K562 (cell line): ENCODE measurements around the gene UTRN. TPM values are rescaled to one million over a fixed set of nuclear protein-coding genes. Genes with fewer than 3 reads are reported as not detected.
A peak's percentile ranks its signal among the peaks of the same experiment; 100 is the strongest.

ENCODE experiments used
- ATAC-seq: fragments of 200-7000 bp; cut with Tn5 transposase; 3 replicates; pipeline ENCODE4 v1.9.1; 2020; ENCODE audit warnings: moderate library complexity
- BruUV-seq: library from RNA; stranded (reverse); fragments of 400-500 nt; replicated peaks from 2 replicates; lab custom pipeline; 2021; lab: Mats Ljungman, UMichigan
- CTCF ChIA-PET: fragments of 300-600 bp; formaldehyde crosslinking; extraction: SDS; loops from one replicate; lab custom pipeline; 2021; ENCODE audit warnings: low intra/inter-chr PET ratio; lab: Yijun Ruan, JAX
- POLR2A ChIA-PET: fragments of 300-600, 350-650 bp; sonication (Branson Sonifier 250); formaldehyde crosslinking; extraction: SDS; loops from one replicate; lab custom pipeline; 2021; ENCODE audit warnings: antibody characterized with exemption, inconsistent platforms; lab: Yijun Ruan, JAX
- DNase-seq, 4 experiments: peaks; one replicate each; pipeline versions ENCODE4 v3.0.0 to v3.0.0-alpha.2; 2011 to 2018; ENCODE audit warnings: low spot score in 3 of 4, mixed read lengths in 3 of 4; ENCODE audit errors: extremely low read depth in 1 of 4
- FAIRE-seq: peaks from 2 replicates; lab custom pipeline; 2011; peaks lifted over from hg19 to GRCh38; lab: Jason Lieb, UNC
- H2AFZ ChIP-seq: 2 replicates; pipeline ENCODE4 v1.6.0; 2011; ENCODE audit warnings: low read depth, low read length, control low read depth, inconsistent platforms
- H3K27ac ChIP-seq: fragments of 200-600 bp; 3 replicates; pipeline ENCODE4 v1.8.0; 2011; ENCODE audit warnings: low read depth, mild to moderate bottlenecking, control low read depth, inconsistent platforms, low read length, moderate library complexity, mixed read lengths; ENCODE audit errors: extremely low read depth
- H3K27me3 ChIP-seq, 2 experiments: fragments of 300-600 bp in 1 of 2; 2 replicates in 1 of 2; 3 replicates in 1 of 2; pipeline versions ENCODE4 v1.6.0 to v1.8.0; 2011; ENCODE audit warnings: inconsistent platforms in 2 of 2, low read length in 2 of 2, mild to moderate bottlenecking in 1 of 2, mixed read lengths in 1 of 2, moderate library complexity in 1 of 2; ENCODE audit not compliant: control insufficient read depth in 2 of 2, insufficient read depth in 2 of 2
- H3K36me3 ChIP-seq: fragments of 300-600 bp; 3 replicates; pipeline ENCODE4 v1.8.0; 2011; ENCODE audit warnings: mild to moderate bottlenecking, low read length, inconsistent platforms; ENCODE audit not compliant: control insufficient read depth, insufficient read depth
- H3K4me1 ChIP-seq, 2 experiments: fragments of 200-600 bp in 1 of 2; replicated peaks in 1 of 2; 2 replicates in 1 of 2; 3 replicates in 1 of 2; pipeline versions ENCODE4 v1.5.1 to v1.8.0; 2011; ENCODE audit warnings: inconsistent platforms in 2 of 2, low read length in 2 of 2, mild to moderate bottlenecking in 1 of 2, mixed read lengths in 1 of 2, moderate library complexity in 1 of 2; ENCODE audit not compliant: control insufficient read depth in 2 of 2, insufficient read depth in 2 of 2
- H3K4me2 ChIP-seq: 2 replicates; pipeline ENCODE4 v1.6.1; 2011; ENCODE audit warnings: low read length, control low read depth, inconsistent platforms, mixed read lengths; ENCODE audit not compliant: insufficient read depth
- H3K4me3 ChIP-seq: fragments of 200-600 bp; sonication (generic), shearing (Covaris generic); 2 replicates; pipeline ENCODE4 v1.5.1; 2016; ENCODE audit warnings: control low read depth, inconsistent platforms
- H3K79me2 ChIP-seq: fragments of 200-600 bp; 3 replicates; pipeline ENCODE4 v1.8.0; 2011; ENCODE audit warnings: low read length, inconsistent platforms; ENCODE audit not compliant: control insufficient read depth, insufficient read depth
- H3K9ac ChIP-seq, 2 experiments: 2 replicates each; pipeline versions ENCODE4 v1.6.0 to v1.6.1; 2011; ENCODE audit warnings: low read depth in 2 of 2, low read length in 2 of 2, control low read depth in 1 of 2, inconsistent platforms in 1 of 2, mild to moderate bottlenecking in 1 of 2, mixed read lengths in 1 of 2; ENCODE audit not compliant: insufficient read depth in 1 of 2
- H3K9me1 ChIP-seq: one replicate; pipeline ENCODE4 v1.6.0; 2011; ENCODE audit warnings: inconsistent platforms, mild to moderate bottlenecking, low read length, moderate library complexity; ENCODE audit not compliant: control insufficient read depth, insufficient read depth
- H3K9me3 ChIP-seq: replicated peaks from 2 replicates; pipeline ENCODE4 v1.5.1; 2011; ENCODE audit warnings: low read depth, low read length, inconsistent platforms; ENCODE audit not compliant: control insufficient read depth, insufficient read depth
- H4K20me1 ChIP-seq: replicated peaks from 2 replicates; pipeline ENCODE4 v1.6.1; 2011; ENCODE audit warnings: low read length, inconsistent platforms, mixed read lengths; ENCODE audit not compliant: control insufficient read depth, insufficient read depth
- ATF1 ChIP-seq, 2 experiments: fragments of 450-650 bp in 1 of 2; IDR thresholded peaks; 2 replicates each; pipeline ENCODE4 v1.6.1; 2016; ENCODE audit warnings: missing compliant biosample characterization in 1 of 2, missing genetic modification characterization in 1 of 2
- CBX3 ChIP-seq, 2 experiments: IDR thresholded peaks; 1 replicate in 1 of 2; 2 replicates in 1 of 2; pipeline ENCODE4 v1.6.1; 2012; ENCODE audit warnings: inconsistent platforms in 2 of 2, low read length in 2 of 2, borderline replicate concordance in 1 of 2, control low read depth in 1 of 2
- GTF2A2 ChIP-seq: IDR thresholded peaks from 2 replicates; pipeline ENCODE4 v1.6.1; 2016; ENCODE audit warnings: mild to moderate bottlenecking, missing genetic modification characterization, missing compliant biosample characterization
- PKNOX1 ChIP-seq: fragments of 450-650 bp; IDR thresholded peaks from 2 replicates; pipeline ENCODE4 v1.6.1; 2016
- VEZF1 ChIP-seq: fragments of 200-800 bp; sonication (Bioruptor generic); IDR thresholded peaks from 2 replicates; pipeline ENCODE4 v1.6.1; 2017; ENCODE audit warnings: missing genetic modification characterization, missing compliant biosample characterization
- WGBS: fragments of 100-300 bp; shearing (Covaris generic); methylation state at CpG from one replicate; pipeline ENCODE4 v1.1.6; 2016; ENCODE audit warnings: low coverage, mixed read lengths; ENCODE audit not compliant: insufficient coverage; ENCODE audit errors: missing lambda C conversion rate; 5-methylcytosine and 5-hydroxymethylcytosine counted together
- in situ Hi-C: fragments of 300-500 bp; cut with MboI; formaldehyde crosslinking; loops from 4 replicates; pipeline ENCODE4 v1.15.0; 2018; ENCODE audit warnings: inconsistent platforms, mixed read lengths
- intact Hi-C: fragments of 100-400 bp; cut with micrococcal nuclease; formaldehyde crosslinking; loops from 2 replicates; pipeline ENCODE4 v1.14.2; 2022
- polyA plus RNA-seq, 8 experiments: library from polyadenylated mRNA; depleted of rRNA in 4 of 8; stranded (reverse) in 5 of 8; unstranded in 3 of 8; fragments of >200 nt; fragmentation: Nextera tagmentation in 2 of 8; fragmentation: Illumina TruSeq in 1 of 8; extraction: Ambion mirVana in 2 of 8; extraction: Trizol in 1 of 8; gene quantifications; 2 replicates each; pipeline versions ENCODE4 v1.2.1 to v1.2.3, GENCODE V29; 2011 to 2014; ENCODE audit warnings: inconsistent platforms in 1 of 8, missing spikeins in 1 of 8
- total RNA-seq, 7 experiments: library from RNA; depleted of rRNA in 6 of 7; stranded (reverse); fragments of >200 nt in 6 of 7; fragmentation: Illumina TruSeq in 2 of 7; extraction: Trizol in 2 of 7; gene quantifications; 2 replicates each; pipeline versions ENCODE4 v1.2.1 to v1.2.3, GENCODE V29; 2011 to 2021; ENCODE audit warnings: low replicate concordance in 1 of 7

UTRN gene
- total and polyA plus RNA-seq, 9 of the 15 experiments (the other 6 are each of a cell fraction or from before 2014, with no cell fraction given), result 0.94 to 22.4 (median 10.0) TPM

GRCh38 chr6:144311361-144311760 lies 26.2 kb downstream of the UTRN start (continued):
- TF ChIP-seq PKNOX1, result no peak
- TF ChIP-seq ATF1 (CRISPR knock-in tag; IDR thresholded peaks at IDR 0.05), result no peak
- no peak for TF ChIP-seq ATF1 (tag; IDR thresholded peaks at IDR 0.05)
- TF ChIP-seq GTF2A2 (tag), result no peak
- no peak for TF ChIP-seq CBX3 (IDR thresholded peaks at IDR 0.05; ENCODE audit: borderline replicate concordance in 1 of 2, low read length in 2 of 2)

GRCh38 chr6:144314003-144314485 lies 28.9 kb downstream of the UTRN start:
- peak; percentile 44; the same call in 1 of the 3 replicates for ATAC-seq
- CTCF ChIA-PET, result no interaction called here
- no peaks in the 10 kb centered on the region for H3K36me3 ChIP-seq

More at GRCh38 chr6:144314003-144314485, 28.9 kb downstream of the UTRN start:
- intact Hi-C loops (no loop called here), in situ Hi-C loops (no loop called here)
- Histone ChIP-seq H3K9me3 (no peaks in the 10 kb centered on the region), H3K27me3 (peaks cover 14 to 17% of the 10 kb centered on the region in 2 experiments; a peak in 4 of 5 replicates), H3K4me2 (no peak overlapping the region), H3K4me3 (no peak overlapping the region), H3K9me1 (no peaks in the 10 kb centered on the region), H4K20me1 (no peaks in the 10 kb centered on the region), H3K27ac (no peak overlapping the region), H3K4me1 (no peaks in the 10 kb centered on the region; a peak in 1 of 5 replicates), H3K79me2 (no peaks in the 10 kb centered on the region), H3K9ac (no peak overlapping the region), H2AFZ (no peak overlapping the region)
- TF ChIP-seq VEZF1 (CRISPR knock-in tag), result no peak
- FAIRE-seq (no peak), DNase-seq (no peak)
- POLR2A ChIA-PET, result no interaction called here
- BruUV-seq, result no TSS peak
- 6% methylated on average over 5 of the region's 5 CpGs for WGBS
